Gastrocnemius medialis (tissue), 4 donors: ENCODE results near the gene NPEPPS. TPM values are rescaled to one million over a fixed set of nuclear protein-coding genes. Genes with fewer than 3 reads are reported as not detected.
A peak's percentile ranks its signal among the peaks of the same experiment; 100 is the strongest.
"Not testable (repeated sequence)": the region's sequence is repeated elsewhere in the genome, so short reads cannot be mapped to it uniquely, and the experiment has no call there.

Experiments used
- ATAC-seq, 2 donors: fragments of 150-250 bp; one replicate each; pipeline ENCODE4 v1.9.1; 2016
- DNase-seq, 2 donors: peaks; one replicate each; pipeline ENCODE4 v3.0.0-alpha.2; 2019
- H3K27ac ChIP-seq, 4 donors: fragments of 200-600 bp; sonication (generic); 1 replicate in 1 of 4; 2 replicates in 3 of 4; pipeline ENCODE4 v1.5.1; 2016 to 2018; ENCODE audit warnings: mild to moderate bottlenecking in 2 of 4, moderate library complexity in 1 of 4
- H3K27me3 ChIP-seq, 3 donors: fragments of 200-600 bp; sonication (generic) in 2 of 3; 1 replicate in 1 of 3; 2 replicates in 2 of 3; pipeline versions ENCODE4 v1.5.1 to v1.6.0; 2016 to 2019; ENCODE audit warnings: mild to moderate bottlenecking in 1 of 3, moderate library complexity in 1 of 3
- H3K36me3 ChIP-seq, 2 donors: fragments of 200-600 bp; sonication (generic) in 1 of 2; one replicate each; pipeline ENCODE4 v1.5.1; 2017 to 2018
- H3K4me1 ChIP-seq, 2 donors: fragments of 200-600 bp; sonication (generic) in 1 of 2; one replicate each; pipeline ENCODE4 v1.5.1; 2016 to 2017; ENCODE audit warnings: mild to moderate bottlenecking in 2 of 2
- H3K4me3 ChIP-seq, 4 donors: fragments of 200-600 bp; sonication (generic) in 3 of 4; 1 replicate in 1 of 4; 2 replicates in 3 of 4; pipeline ENCODE4 v1.5.1; 2016 to 2019; ENCODE audit warnings: mild to moderate bottlenecking in 2 of 4
- H3K9me3 ChIP-seq, 3 donors: fragments of 200-600 bp; sonication (generic) in 2 of 3; 1 replicate in 1 of 3; 2 replicates in 2 of 3; pipeline ENCODE4 v1.5.1; 2016 to 2019
- in situ Hi-C, 4 donors: fragments of 200-750 bp; cut with MboI; loops; one replicate each; pipeline versions ENCODE4 v1.15.0 to v1.8.0; 2017; ENCODE audit warnings: low sequenced_read_pairs in 4 of 4
- intact Hi-C: fragments of 100-400 bp; cut with DNase I; formaldehyde crosslinking; loops from one replicate; pipeline ENCODE4 v1.15.1; 2023; ENCODE audit warnings: low total_unique reads
- total RNA-seq, 4 donors: library from RNA; depleted of rRNA; stranded (reverse); fragments of >200 nt; gene quantifications; one replicate each; pipeline versions ENCODE4 v1.1.0 to v1.2.3, GENCODE V29; 2016

NPEPPS gene
- total RNA-seq, 4 donors from 2014 or later = 116 to 186 (median 157) TPM

GRCh38 chr17:47518880-47519279 lies 12.0 kb upstream of the NPEPPS start:
- H3K9me3 ChIP-seq, H3K27ac ChIP-seq, intact Hi-C loops, DNase-seq, H3K4me3 ChIP-seq, ATAC-seq, H3K27me3 ChIP-seq, H3K4me1 ChIP-seq, H3K36me3 ChIP-seq: not testable (repeated sequence)
- in situ Hi-C loops = loop anchor here in 1 of 4 donors (25.0 kb wide), 1 partner anchor 93 kb away; no protein-coding TSS in a partner anchor

- H3K9me3 ChIP-seq, DNase-seq, H3K4me1 ChIP-seq, H3K27ac ChIP-seq, intact Hi-C loops, H3K27me3 ChIP-seq, ATAC-seq, H3K36me3 ChIP-seq, H3K4me3 ChIP-seq: not testable (repeated sequence)
- in situ Hi-C loops = loop anchor here in 1 of 4 donors (25.0 kb wide), 1 partner anchor 93 kb away; no protein-coding TSS in a partner anchor
Measured at GRCh38 chr17:47519365-47519764, 11.5 kb upstream of the NPEPPS start.

GRCh38 chr17:47520279-47520678 lies 10.6 kb upstream of the NPEPPS start:
- H3K36me3 ChIP-seq = not testable (repeated sequence)

GRCh38 chr17:47521434-47521833 lies 9.5 kb upstream of the NPEPPS start:
- H3K4me3 ChIP-seq, H3K27me3 ChIP-seq, ATAC-seq, DNase-seq, H3K4me1 ChIP-seq, H3K27ac ChIP-seq, H3K9me3 ChIP-seq, H3K36me3 ChIP-seq, intact Hi-C loops: not testable (repeated sequence)
- in situ Hi-C loops = loop anchor here in 1 of 4 donors (25.0 kb wide), 1 partner anchor 91 kb away; no protein-coding TSS in a partner anchor

More at GRCh38 chr17:47520279-47520678, 10.6 kb upstream of the NPEPPS start:
- in situ Hi-C loops = loop anchor here in 1 of 4 donors (25.0 kb wide), 1 partner anchor 92 kb away; no protein-coding TSS in a partner anchor
- ATAC-seq, H3K27ac ChIP-seq, H3K27me3 ChIP-seq, DNase-seq, H3K9me3 ChIP-seq, intact Hi-C loops, H3K4me3 ChIP-seq, H3K4me1 ChIP-seq: not testable (repeated sequence)

- H3K4me1 ChIP-seq, H3K27me3 ChIP-seq, ATAC-seq, intact Hi-C loops, H3K4me3 ChIP-seq, H3K27ac ChIP-seq, DNase-seq, H3K36me3 ChIP-seq, H3K9me3 ChIP-seq: not testable (repeated sequence)
- in situ Hi-C loops = loop anchor here in 1 of 4 donors (25.0 kb wide), 1 partner anchor 90 kb away; no protein-coding TSS in a partner anchor
Measured at GRCh38 chr17:47522341-47522740, 8.6 kb upstream of the NPEPPS start.

- H3K9me3 ChIP-seq, H3K27me3 ChIP-seq, in situ Hi-C loops, intact Hi-C loops, H3K36me3 ChIP-seq, DNase-seq: not testable (repeated sequence)
- Histone ChIP-seq H3K4me3 (peak overlapping the region; percentile 57 to 72 (median 63)), H3K4me1 (peaks cover 14 to 17% of the 10 kb centered on the region in 2 donors), H3K27ac (peak overlapping the region; percentile 90 to 93 (median 92))
- ATAC-seq = peak; percentile 24 to 47
Measured at GRCh38 chr17:47531233-47531820, 419 bp downstream of the NPEPPS start.

GRCh38 chr17:47539085-47539484 lies 8.2 kb downstream of the NPEPPS start:
- H3K27ac ChIP-seq = peak overlapping the region; percentile 14 to 67 (median 44)

GRCh38 chr17:47541676-47542075 lies 10.8 kb downstream of the NPEPPS start:
- H3K4me3 ChIP-seq, in situ Hi-C loops, DNase-seq, ATAC-seq, H3K27me3 ChIP-seq, H3K27ac ChIP-seq, intact Hi-C loops, H3K9me3 ChIP-seq, H3K36me3 ChIP-seq: not testable (repeated sequence)
- H3K4me1 ChIP-seq = peaks cover 17 to 24% of the 10 kb centered on the region in 2 donors

More at GRCh38 chr17:47539085-47539484, 8.2 kb downstream of the NPEPPS start:
- H3K9me3 ChIP-seq, H3K27me3 ChIP-seq, in situ Hi-C loops, DNase-seq, ATAC-seq, H3K4me3 ChIP-seq, H3K36me3 ChIP-seq, intact Hi-C loops: not testable (repeated sequence)
- peaks cover 17 to 25% of the 10 kb centered on the region in 2 donors for H3K4me1 ChIP-seq

- intact Hi-C loops = not testable (repeated sequence)
Measured at GRCh38 chr17:47544327-47544726, 13.4 kb downstream of the NPEPPS start.

GRCh38 chr17:47554733-47555132 lies 23.8 kb downstream of the NPEPPS start:
- H3K27ac ChIP-seq, H3K27me3 ChIP-seq, intact Hi-C loops, H3K9me3 ChIP-seq, H3K4me1 ChIP-seq, DNase-seq, ATAC-seq, in situ Hi-C loops, H3K36me3 ChIP-seq, H3K4me3 ChIP-seq: not testable (repeated sequence)

More at GRCh38 chr17:47544327-47544726, 13.4 kb downstream of the NPEPPS start:
- H3K4me3 ChIP-seq, H3K27ac ChIP-seq, H3K27me3 ChIP-seq, in situ Hi-C loops, H3K36me3 ChIP-seq, DNase-seq, H3K9me3 ChIP-seq, ATAC-seq: not testable (repeated sequence)
- peaks cover 12 to 16% of the 10 kb centered on the region in 2 donors for H3K4me1 ChIP-seq

GRCh38 chr17:47556108-47556507 lies 25.2 kb downstream of the NPEPPS start:
- DNase-seq, H3K9me3 ChIP-seq, ATAC-seq, H3K4me3 ChIP-seq, H3K36me3 ChIP-seq, in situ Hi-C loops, intact Hi-C loops, H3K4me1 ChIP-seq, H3K27me3 ChIP-seq, H3K27ac ChIP-seq: not testable (repeated sequence)

GRCh38 chr17:47560517-47561043 lies 29.7 kb downstream of the NPEPPS start:
- ATAC-seq, H3K27me3 ChIP-seq, H3K27ac ChIP-seq, H3K4me1 ChIP-seq, intact Hi-C loops, in situ Hi-C loops, H3K36me3 ChIP-seq, H3K9me3 ChIP-seq, H3K4me3 ChIP-seq, DNase-seq: not testable (repeated sequence)
